Lower leg skin (tissue), 3 donors: ENCODE results near the gene HSPA9.

Experiments used
- POLR2A ChIP-seq, 2 donors: fragments of 450-650 bp; IDR thresholded peaks; one replicate each; pipeline ENCODE4 v1.6.1; 2016 to 2017; ENCODE audit warnings: antibody characterized with exemption in 2 of 2, mild to moderate bottlenecking in 1 of 2, moderate library complexity in 1 of 2
- TF ChIP-seq, protein P1 (sequence below), 3 donors: fragments of 450-650 bp; IDR thresholded peaks; one replicate each; pipeline ENCODE4 v1.5.1; 2016; ENCODE audit warnings: antibody characterized with exemption in 3 of 3, mild to moderate bottlenecking in 3 of 3, moderate library complexity in 2 of 3

DNA sequence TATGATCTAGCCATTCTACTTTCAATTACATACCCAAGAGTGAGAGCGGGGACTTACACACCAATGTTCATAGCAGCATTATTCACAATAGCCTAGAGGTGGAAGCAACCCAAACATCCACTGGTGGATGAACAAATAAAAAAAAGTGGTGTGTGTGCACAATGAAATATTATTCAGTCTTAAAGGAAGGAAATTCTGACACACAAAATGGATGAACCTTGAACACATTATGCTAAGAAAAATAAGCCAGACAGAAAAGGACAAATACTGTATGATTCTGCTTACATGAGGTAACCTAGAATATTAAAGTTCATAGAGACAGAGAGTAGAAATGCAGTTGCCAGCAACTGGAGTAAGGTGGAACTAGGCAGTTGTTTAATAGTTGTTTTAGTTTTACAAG is 54.2 kb downstream of the HSPA9 start:
- TF ChIP-seq, protein P1, sequence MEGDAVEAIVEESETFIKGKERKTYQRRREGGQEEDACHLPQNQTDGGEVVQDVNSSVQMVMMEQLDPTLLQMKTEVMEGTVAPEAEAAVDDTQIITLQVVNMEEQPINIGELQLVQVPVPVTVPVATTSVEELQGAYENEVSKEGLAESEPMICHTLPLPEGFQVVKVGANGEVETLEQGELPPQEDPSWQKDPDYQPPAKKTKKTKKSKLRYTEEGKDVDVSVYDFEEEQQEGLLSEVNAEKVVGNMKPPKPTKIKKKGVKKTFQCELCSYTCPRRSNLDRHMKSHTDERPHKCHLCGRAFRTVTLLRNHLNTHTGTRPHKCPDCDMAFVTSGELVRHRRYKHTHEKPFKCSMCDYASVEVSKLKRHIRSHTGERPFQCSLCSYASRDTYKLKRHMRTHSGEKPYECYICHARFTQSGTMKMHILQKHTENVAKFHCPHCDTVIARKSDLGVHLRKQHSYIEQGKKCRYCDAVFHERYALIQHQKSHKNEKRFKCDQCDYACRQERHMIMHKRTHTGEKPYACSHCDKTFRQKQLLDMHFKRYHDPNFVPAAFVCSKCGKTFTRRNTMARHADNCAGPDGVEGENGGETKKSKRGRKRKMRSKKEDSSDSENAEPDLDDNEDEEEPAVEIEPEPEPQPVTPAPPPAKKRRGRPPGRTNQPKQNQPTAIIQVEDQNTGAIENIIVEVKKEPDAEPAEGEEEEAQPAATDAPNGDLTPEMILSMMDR (IDR thresholded peaks at IDR 0.05) = no peak
- TF ChIP-seq POLR2A (IDR thresholded peaks at IDR 0.05) = no peak
